Neural cell (in vitro differentiated cells): ENCODE data around the gene ST3GAL4.

Experiments
- CTCF ChIP-seq: fragments of 450-650 bp; IDR thresholded peaks from 2 replicates; pipeline ENCODE4 v1.5.1; 2014; ENCODE audit warnings: antibody characterized with exemption, mild to moderate bottlenecking, moderate library complexity; ENCODE audit not compliant: poor library complexity, severe bottlenecking
- EP300 ChIP-seq: fragments of 450-650 bp; conservative IDR thresholded peaks from 2 replicates; pipeline ENCODE4 v1.6.1; 2014; ENCODE audit warnings: antibody characterized with exemption, mild to moderate bottlenecking, moderate library complexity; ENCODE audit not compliant: poor library complexity, severe bottlenecking
- EZH2 ChIP-seq: fragments of 200-600, 300-800 bp; shearing (Covaris generic), sonication (generic); IDR thresholded peaks from 2 replicates; pipeline ENCODE4 v1.6.1; 2014; ENCODE audit warnings: antibody characterized with exemption, low read length, borderline replicate concordance, mild to moderate bottlenecking; ENCODE audit not compliant: insufficient read depth, poor library complexity, severe bottlenecking
- POLR2AphosphoS5 ChIP-seq: IDR thresholded peaks from 2 replicates; pipeline ENCODE4 v1.6.1; 2012
- REST ChIP-seq: IDR thresholded peaks from 2 replicates; pipeline ENCODE4 v1.6.1; 2012; ENCODE audit warnings: borderline replicate concordance
- SMC3 ChIP-seq: fragments of 450-650 bp; conservative IDR thresholded peaks from 2 replicates; pipeline ENCODE4 v1.6.1; 2014; ENCODE audit warnings: antibody characterized with exemption, mild to moderate bottlenecking, moderate library complexity; ENCODE audit not compliant: poor library complexity
- TAF1 ChIP-seq: IDR thresholded peaks from 2 replicates; pipeline ENCODE4 v1.6.1; 2012; ENCODE audit warnings: low read depth

- TF ChIP-seq EP300, result no peak
- no peak for TF ChIP-seq EZH2
- peak; percentile 14 for TF ChIP-seq CTCF
- peak; percentile 56 for TF ChIP-seq REST
- TF ChIP-seq TAF1, result no peak
- TF ChIP-seq SMC3, result peak; percentile 8
- peak; percentile 89 for TF ChIP-seq POLR2AphosphoS5
Observed at GRCh38 chr11:126355324-126355925, at the start of gene ST3GAL4.
